ENCODE data around the gene WDR6. TPM values are rescaled to one million over a fixed set of nuclear protein-coding genes. Genes with fewer than 3 reads are reported as not detected.

WDR6 gene
- total RNA-seq, 1 experiment from 2014 or later, result 174 TPM

DNA sequence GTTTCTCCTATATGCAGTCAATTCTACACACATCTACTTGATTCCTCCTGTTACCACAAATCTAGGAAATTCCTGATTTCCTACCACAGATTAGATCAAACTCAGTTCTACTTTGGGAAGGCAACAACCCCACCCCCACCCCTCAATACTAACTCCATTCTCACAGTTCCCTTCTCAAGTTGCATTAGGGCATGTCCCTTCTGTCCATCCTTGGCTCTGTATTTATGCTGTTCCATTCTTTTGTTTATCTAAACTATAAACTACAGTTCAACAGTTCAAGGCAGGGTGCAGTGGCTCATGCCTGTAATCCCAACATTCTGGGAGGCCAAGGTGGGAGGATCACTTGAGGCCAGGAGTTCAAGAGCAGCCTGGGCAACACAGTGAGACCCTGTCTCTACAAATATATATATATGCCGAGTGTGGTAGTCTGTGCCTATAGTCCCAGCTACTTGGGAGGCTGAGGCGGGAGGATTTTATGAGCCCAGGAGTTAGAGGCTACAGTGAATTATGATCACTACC lies 47.2 kb downstream of the WDR6 start (continued):
- TF ChIP-seq, protein P1, sequence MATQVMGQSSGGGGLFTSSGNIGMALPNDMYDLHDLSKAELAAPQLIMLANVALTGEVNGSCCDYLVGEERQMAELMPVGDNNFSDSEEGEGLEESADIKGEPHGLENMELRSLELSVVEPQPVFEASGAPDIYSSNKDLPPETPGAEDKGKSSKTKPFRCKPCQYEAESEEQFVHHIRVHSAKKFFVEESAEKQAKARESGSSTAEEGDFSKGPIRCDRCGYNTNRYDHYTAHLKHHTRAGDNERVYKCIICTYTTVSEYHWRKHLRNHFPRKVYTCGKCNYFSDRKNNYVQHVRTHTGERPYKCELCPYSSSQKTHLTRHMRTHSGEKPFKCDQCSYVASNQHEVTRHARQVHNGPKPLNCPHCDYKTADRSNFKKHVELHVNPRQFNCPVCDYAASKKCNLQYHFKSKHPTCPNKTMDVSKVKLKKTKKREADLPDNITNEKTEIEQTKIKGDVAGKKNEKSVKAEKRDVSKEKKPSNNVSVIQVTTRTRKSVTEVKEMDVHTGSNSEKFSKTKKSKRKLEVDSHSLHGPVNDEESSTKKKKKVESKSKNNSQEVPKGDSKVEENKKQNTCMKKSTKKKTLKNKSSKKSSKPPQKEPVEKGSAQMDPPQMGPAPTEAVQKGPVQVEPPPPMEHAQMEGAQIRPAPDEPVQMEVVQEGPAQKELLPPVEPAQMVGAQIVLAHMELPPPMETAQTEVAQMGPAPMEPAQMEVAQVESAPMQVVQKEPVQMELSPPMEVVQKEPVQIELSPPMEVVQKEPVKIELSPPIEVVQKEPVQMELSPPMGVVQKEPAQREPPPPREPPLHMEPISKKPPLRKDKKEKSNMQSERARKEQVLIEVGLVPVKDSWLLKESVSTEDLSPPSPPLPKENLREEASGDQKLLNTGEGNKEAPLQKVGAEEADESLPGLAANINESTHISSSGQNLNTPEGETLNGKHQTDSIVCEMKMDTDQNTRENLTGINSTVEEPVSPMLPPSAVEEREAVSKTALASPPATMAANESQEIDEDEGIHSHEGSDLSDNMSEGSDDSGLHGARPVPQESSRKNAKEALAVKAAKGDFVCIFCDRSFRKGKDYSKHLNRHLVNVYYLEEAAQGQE (IDR thresholded peaks at IDR 0.05; ENCODE audit: low read depth), result no peak

DNA sequence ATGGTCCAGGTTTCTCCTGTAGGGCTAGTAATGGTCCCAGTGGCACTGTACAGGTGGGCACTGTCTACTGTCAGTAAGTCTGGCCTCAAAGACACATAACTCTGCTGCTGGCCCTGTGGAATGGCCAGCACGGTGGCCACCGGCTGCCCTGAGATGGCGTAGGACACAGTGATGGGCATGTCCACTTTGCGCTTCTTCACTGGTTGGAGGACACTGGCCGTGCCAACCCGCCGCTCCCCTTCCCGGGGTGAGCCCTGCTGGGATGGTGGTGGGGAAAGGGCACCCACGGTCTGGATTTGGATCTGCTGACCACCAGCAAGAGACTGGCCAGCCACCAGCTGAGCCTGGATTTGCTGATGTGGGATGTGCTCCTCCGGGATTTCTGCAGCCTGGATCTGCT lies 50.1 kb downstream of the WDR6 start:
- peaks cover 44% of the 10 kb centered on the region for H3K79me2 ChIP-seq (ENCODE audit: insufficient read depth, low read length)
- H3K9me2 ChIP-seq (ENCODE audit: insufficient read depth), result no peaks in the 10 kb centered on the region
- intact Hi-C loops (cut with micrococcal nuclease), result no loop called here
- H3K36me3 ChIP-seq (ENCODE audit: control insufficient read depth in 1 of 2, insufficient read depth in 2 of 2, low read length in 2 of 2), result peaks cover 26 to 34% of the 10 kb centered on the region in 2 experiments; a peak in 3 of 4 replicates
- H3K9ac ChIP-seq (ENCODE audit: low read length), result no peak overlapping the region
- ChIA-PET RAD21 (ENCODE audit: low non-redundant PET in 1 of 2, low total read pairs in 2 of 2, uncharacterized antibody in 2 of 2, unreplicated experiment in 2 of 2) (no interaction called here), CTCF (no interaction called here), POLR2A (no interaction called here)
- H2AFZ ChIP-seq (ENCODE audit: low read depth, low read length, poor library complexity, severe bottlenecking), result no peak overlapping the region
- TF ChIP-seq, protein P2, sequence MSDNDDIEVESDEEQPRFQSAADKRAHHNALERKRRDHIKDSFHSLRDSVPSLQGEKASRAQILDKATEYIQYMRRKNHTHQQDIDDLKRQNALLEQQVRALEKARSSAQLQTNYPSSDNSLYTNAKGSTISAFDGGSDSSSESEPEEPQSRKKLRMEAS (IDR thresholded peaks at IDR 0.05), result no peak
- TF ChIP-seq JUND (IDR thresholded peaks at IDR 0.05), result no peak
- TF ChIP-seq FOSL1 (IDR thresholded peaks at IDR 0.05; ENCODE audit: low read depth), result no peak
- TF ChIP-seq ZNF274 (IDR thresholded peaks at IDR 0.05; ENCODE audit: low read depth, low read length), result no peak
- TF ChIP-seq, protein P3, sequence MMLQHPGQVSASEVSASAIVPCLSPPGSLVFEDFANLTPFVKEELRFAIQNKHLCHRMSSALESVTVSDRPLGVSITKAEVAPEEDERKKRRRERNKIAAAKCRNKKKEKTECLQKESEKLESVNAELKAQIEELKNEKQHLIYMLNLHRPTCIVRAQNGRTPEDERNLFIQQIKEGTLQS (IDR thresholded peaks at IDR 0.05), result no peak
- TF ChIP-seq SRF (IDR thresholded peaks at IDR 0.05; ENCODE audit: low read depth), result no peak
- no peak for TF ChIP-seq SP1 (IDR thresholded peaks at IDR 0.05; ENCODE audit: low read depth)
- no peak for TF ChIP-seq EGR1 (IDR thresholded peaks at IDR 0.05; ENCODE audit: low read depth)
- H3K27me3 ChIP-seq (ENCODE audit: insufficient read depth, low read length), result no peaks in the 10 kb centered on the region
- no peak overlapping the region for H3K4me2 ChIP-seq (ENCODE audit: low read length)
- ATAC-seq, result no peak
- no peak for DNase-seq (ENCODE audit: low read depth, low spot score)
- H4K20me1 ChIP-seq (ENCODE audit: insufficient read depth), result no peaks in the 10 kb centered on the region
- H3K4me3 ChIP-seq (replicated peaks in 1 of 2; ENCODE audit: low read depth in 1 of 2, low read length in 2 of 2), result no peak overlapping the region
- no peaks in the 10 kb centered on the region for H3K9me3 ChIP-seq (ENCODE audit: control insufficient read depth in 1 of 2, insufficient read depth in 1 of 2, low read depth in 1 of 2, low read length in 2 of 2)
- H3K27ac ChIP-seq (ENCODE audit: low read depth, low read length), result no peak overlapping the region
- no peaks in the 10 kb centered on the region for H3K4me1 ChIP-seq (ENCODE audit: control insufficient read depth in 1 of 2, insufficient read depth in 2 of 2, low read length in 2 of 2)
- no TSS peak for BruUV-seq (replicated peaks)
